OCI-LY3 (cell line): ENCODE data around the gene DHCR7.

Source experiments
- H2AFZ ChIP-seq: fragments of 200-600, 300-600 bp; shearing (Covaris generic); 2 replicates; pipeline ENCODE4 v1.6.0; 2014; ENCODE audit warnings: antibody characterized with exemption, low read depth, low read length
- H3K27ac ChIP-seq: fragments of 200-600, 300-600 bp; sonication (generic); 2 replicates; pipeline ENCODE4 v1.5.1; 2014; ENCODE audit warnings: mild to moderate bottlenecking, low read length, moderate library complexity, mixed read lengths
- H3K27me3 ChIP-seq: fragments of 200-600, 300-600 bp; sonication (generic); 2 replicates; pipeline ENCODE4 v1.6.1; 2014; ENCODE audit warnings: low read depth, low read length, mixed read lengths
- H3K36me3 ChIP-seq: fragments of 200-600, 300-600 bp; sonication (generic); replicated peaks from 2 replicates; pipeline ENCODE3; 2014; ENCODE audit warnings: low read depth, low read length, mixed read lengths
- H3K4me1 ChIP-seq: fragments of 300-600, 200-600 bp; sonication (generic); 2 replicates; pipeline ENCODE4 v1.6.1; 2014; ENCODE audit warnings: low read length, mixed read lengths
- H3K4me2 ChIP-seq: fragments of 200-600, 300-600 bp; sonication (generic); 2 replicates; pipeline ENCODE4 v1.6.1; 2014; ENCODE audit warnings: low read length, mixed read lengths
- H3K4me3 ChIP-seq: fragments of 300-600, 200-600 bp; sonication (generic); 2 replicates; pipeline ENCODE4 v1.5.1; 2014; ENCODE audit warnings: antibody characterized with exemption, mild to moderate bottlenecking, low read length, moderate library complexity
- H3K79me2 ChIP-seq: fragments of 300-600, 200-600 bp; shearing (Covaris generic); 2 replicates; pipeline ENCODE4 v1.6.1; 2014; ENCODE audit warnings: mild to moderate bottlenecking, low read length, mixed read lengths
- H3K9ac ChIP-seq: fragments of 300-600, 200-600 bp; shearing (Covaris generic); 2 replicates; pipeline ENCODE4 v1.6.0; 2014; ENCODE audit warnings: mild to moderate bottlenecking, low read length, moderate library complexity
- H3K9me3 ChIP-seq: fragments of 200-600, 300-600 bp; shearing (Covaris generic); 2 replicates; pipeline ENCODE4 v1.6.1; 2014; ENCODE audit warnings: low read length, mixed read lengths; ENCODE audit not compliant: insufficient read depth
- H4K20me1 ChIP-seq: fragments of 200-600, 300-600 bp; sonication (generic); 2 replicates; pipeline ENCODE4 v1.6.1; 2016; ENCODE audit warnings: low read length, mixed read lengths; ENCODE audit not compliant: insufficient read depth
- CTCF ChIP-seq: fragments of 200-600, 300-600 bp; sonication (generic); IDR thresholded peaks from 2 replicates; pipeline ENCODE4 v1.5.1; 2014; ENCODE audit warnings: antibody characterized with exemption, low read length, low read depth
- EZH2phosphoT487 ChIP-seq: fragments of 200-600 bp; shearing (Covaris generic); IDR thresholded peaks from 2 replicates; pipeline ENCODE4 v1.6.1; 2018; ENCODE audit warnings: antibody characterized with exemption, mixed run types, low read depth

DHCR7 gene

GRCh38 chr11:71448257-71449171 is at the start of gene DHCR7:
Gene DHCR7 (minus strand): TSS chr11:71448393. CDS start chr11:71444952, 3,441 bp downstream.
- Histone ChIP-seq H4K20me1 (no peaks in the 10 kb centered on the region), H3K4me1 (peaks cover 26% of the 10 kb centered on the region), H2AFZ (peak within 1 kb of the TSS; percentile 69), H3K27ac (peak within 1 kb of the TSS; percentile 53), H3K27me3 (no peaks in the 10 kb centered on the region), H3K9ac (peak within 1 kb of the TSS; percentile 78), H3K4me2 (peak within 1 kb of the TSS; percentile 97), H3K9me3 (peaks cover 17% of the 10 kb centered on the region; the same call in 1 of the 2 replicates), H3K36me3 (peaks cover 50% of the 10 kb centered on the region), H3K79me2 (peaks cover 39% of the 10 kb centered on the region), H3K4me3 (peak within 1 kb of the TSS; percentile 87)
- TF ChIP-seq CTCF = no peak
- no peak for TF ChIP-seq EZH2phosphoT487

GRCh38 chr11:71496421-71496820 is 48.2 kb upstream of the DHCR7 start:
- Histone ChIP-seq H3K36me3 (peaks cover 61% of the 10 kb centered on the region), H3K4me3 (no peak overlapping the region), H3K27ac (no peak overlapping the region), H3K4me2 (no peak overlapping the region), H3K79me2 (no peaks in the 10 kb centered on the region), H3K27me3 (no peaks in the 10 kb centered on the region), H2AFZ (no peak overlapping the region), H3K4me1 (no peaks in the 10 kb centered on the region), H3K9me3 (no peaks in the 10 kb centered on the region), H4K20me1 (no peaks in the 10 kb centered on the region), H3K9ac (no peak overlapping the region)
- TF ChIP-seq CTCF = no peak

- TF ChIP-seq EZH2phosphoT487 (no peak), CTCF (no peak)
- H3K9ac ChIP-seq = no peak overlapping the region
- H3K4me1 ChIP-seq = no peaks in the 10 kb centered on the region
- H3K36me3 ChIP-seq = peaks cover 64% of the 10 kb centered on the region
- H3K4me2 ChIP-seq = no peak overlapping the region
- H3K4me3 ChIP-seq = no peak overlapping the region
- no peak overlapping the region for H2AFZ ChIP-seq
- H4K20me1 ChIP-seq = no peaks in the 10 kb centered on the region
- no peaks in the 10 kb centered on the region for H3K79me2 ChIP-seq
- H3K9me3 ChIP-seq = no peaks in the 10 kb centered on the region
- H3K27ac ChIP-seq = no peak overlapping the region
- no peaks in the 10 kb centered on the region for H3K27me3 ChIP-seq
These were observed 47.4 kb upstream of the DHCR7 start for GRCh38 chr11:71495286-71496230.

- H3K27me3 ChIP-seq = no peaks in the 10 kb centered on the region
- no peak overlapping the region for H3K9ac ChIP-seq
- peaks cover 39% of the 10 kb centered on the region for H3K36me3 ChIP-seq
- no peaks in the 10 kb centered on the region for H4K20me1 ChIP-seq
- TF ChIP-seq CTCF (no peak), EZH2phosphoT487 (no peak)
- no peak overlapping the region for H3K27ac ChIP-seq
- H2AFZ ChIP-seq = no peak overlapping the region
- H3K9me3 ChIP-seq = no peaks in the 10 kb centered on the region
- no peak overlapping the region for H3K4me3 ChIP-seq
- peaks cover 12% of the 10 kb centered on the region for H3K4me1 ChIP-seq
- no peaks in the 10 kb centered on the region for H3K79me2 ChIP-seq
- H3K4me2 ChIP-seq = no peak overlapping the region
These were observed 43.7 kb upstream of the DHCR7 start for GRCh38 chr11:71491940-71492339.
